Effector memory CD4-positive, alpha-beta T cell (primary cell): ENCODE results near the gene KRT80.

ENCODE experiments used
- DNase-seq, 3 donors: peaks; one replicate each; pipeline ENCODE4 v3.0.0-alpha.2; 2020
- H3K27ac ChIP-seq: 2 replicates; pipeline ENCODE4 v1.7.0; 2013; ENCODE audit warnings: mild to moderate bottlenecking, low read length, moderate library complexity; ENCODE audit not compliant: insufficient read depth, poor library complexity, severe bottlenecking
- H3K27me3 ChIP-seq: replicated peaks from 2 replicates; pipeline ENCODE4 v1.7.0; 2013; ENCODE audit warnings: mild to moderate bottlenecking, low read length; ENCODE audit not compliant: insufficient read depth, control insufficient read depth, poor library complexity, severe bottlenecking
- H3K36me3 ChIP-seq: 2 replicates; pipeline ENCODE4 v1.7.0; 2013; ENCODE audit warnings: mild to moderate bottlenecking, low read length, moderate library complexity; ENCODE audit not compliant: control insufficient read depth, insufficient read depth
- H3K4me1 ChIP-seq: 2 replicates; pipeline ENCODE4 v1.7.0; 2013; ENCODE audit warnings: low read length, mild to moderate bottlenecking; ENCODE audit not compliant: control insufficient read depth, insufficient read depth, poor library complexity, severe bottlenecking
- H3K4me3 ChIP-seq: 2 replicates; pipeline ENCODE4 v1.7.0; 2013; ENCODE audit warnings: low read length, low read depth, mild to moderate bottlenecking; ENCODE audit not compliant: insufficient read depth, poor library complexity, severe bottlenecking
- H3K9me3 ChIP-seq: 2 replicates; pipeline ENCODE4 v1.7.0; 2013; ENCODE audit warnings: mild to moderate bottlenecking, low read length, moderate library complexity; ENCODE audit not compliant: control insufficient read depth

The KRT80 gene

DNA sequence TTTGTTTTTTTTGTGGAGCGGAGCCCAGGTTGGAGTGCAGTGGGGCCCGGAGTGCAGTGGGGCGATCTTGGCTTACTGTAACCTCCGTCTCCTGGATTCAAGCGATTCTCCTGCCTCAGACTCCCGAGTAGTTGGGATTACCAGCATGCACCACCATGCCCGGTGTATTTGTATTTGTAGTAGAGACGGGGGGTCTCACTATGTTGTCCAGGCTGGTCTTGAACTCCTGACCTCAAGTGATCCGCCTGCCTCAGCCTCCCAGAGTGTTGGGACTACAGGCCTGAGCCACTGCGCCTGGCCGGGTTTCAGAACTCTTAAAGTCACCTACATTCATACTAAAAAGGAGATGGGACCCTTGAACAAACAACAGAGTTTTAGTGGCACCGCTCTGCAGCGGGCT is 52.7 kb downstream of the KRT80 start:
- Histone ChIP-seq H3K9me3 (no peaks in the 10 kb centered on the region), H3K36me3 (no peaks in the 10 kb centered on the region), H3K4me3 (no peak overlapping the region), H3K27me3 (no peaks in the 10 kb centered on the region), H3K4me1 (no peaks in the 10 kb centered on the region), H3K27ac (no peak overlapping the region)
- DNase-seq: no peak

DNA sequence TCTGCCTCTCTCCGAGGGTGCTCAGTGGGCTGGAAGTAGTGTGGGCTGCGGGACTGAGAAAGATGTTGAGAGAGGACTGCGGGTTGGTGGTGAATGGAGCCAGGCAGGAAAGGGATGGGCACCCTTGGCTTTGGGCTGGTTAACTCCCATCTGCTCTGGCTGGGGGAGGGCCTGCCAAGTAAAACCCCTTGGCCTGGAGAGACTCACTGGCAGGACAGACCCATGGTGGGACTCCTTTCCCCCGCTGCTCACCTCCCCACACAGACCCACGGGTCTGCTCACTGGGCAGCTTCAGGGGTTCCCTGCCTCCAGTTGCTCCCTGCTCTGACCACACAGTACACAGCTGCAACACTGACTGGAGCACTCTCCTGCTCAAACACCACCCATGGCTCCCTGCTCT is 54.1 kb downstream of the KRT80 start:
- Histone ChIP-seq H3K27me3 (no peaks in the 10 kb centered on the region), H3K27ac (no peak overlapping the region), H3K4me1 (no peaks in the 10 kb centered on the region), H3K9me3 (no peaks in the 10 kb centered on the region), H3K4me3 (no peak overlapping the region), H3K36me3 (no peaks in the 10 kb centered on the region)
- DNase-seq: no peak

DNA sequence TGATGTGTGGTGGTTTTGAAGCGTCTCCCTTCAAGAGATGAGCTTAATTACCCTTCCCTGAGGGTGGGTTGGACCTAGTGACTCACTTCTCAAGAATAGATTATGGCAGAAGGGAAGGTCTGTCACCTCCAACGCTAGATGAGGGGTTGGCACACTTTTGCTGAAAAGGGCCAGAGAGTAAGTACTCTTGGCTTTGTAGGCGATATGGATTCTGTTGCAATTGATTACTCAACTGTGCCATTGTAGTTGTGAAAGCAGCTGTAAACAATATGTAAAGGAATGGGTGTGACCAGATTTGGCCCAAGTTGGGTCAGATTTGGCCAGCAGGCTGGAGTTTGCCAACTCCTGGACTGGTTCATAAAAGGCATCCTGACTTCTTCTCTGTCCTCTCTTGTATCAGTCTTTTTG is 59.1 kb downstream of the KRT80 start:
- Histone ChIP-seq H3K4me1 (no peaks in the 10 kb centered on the region), H3K9me3 (no peaks in the 10 kb centered on the region), H3K27ac (no peak overlapping the region), H3K36me3 (no peaks in the 10 kb centered on the region), H3K27me3 (no peaks in the 10 kb centered on the region), H3K4me3 (no peak overlapping the region)
- no peak for DNase-seq

DNA sequence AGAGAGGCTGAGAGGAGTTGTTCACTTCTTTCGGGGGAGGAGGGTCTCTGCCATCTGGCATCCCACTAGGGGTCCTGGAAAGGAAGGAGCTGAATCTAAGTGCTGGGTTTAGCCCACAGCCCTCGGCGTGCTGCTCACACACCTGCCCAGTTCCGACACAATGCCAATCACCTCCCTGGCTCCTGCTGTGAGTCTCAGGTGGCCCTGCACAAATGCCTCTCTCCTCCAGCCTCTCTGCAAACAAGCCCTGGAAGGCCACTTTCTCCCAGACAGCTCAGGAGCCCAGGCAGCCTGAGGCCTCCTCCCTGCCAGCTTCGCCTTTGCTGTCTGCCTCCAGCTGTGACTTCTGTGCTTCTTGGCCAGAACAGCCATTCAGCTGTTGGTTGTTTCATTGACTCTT is 61.1 kb downstream of the KRT80 start:
- Histone ChIP-seq H3K27ac (no peak overlapping the region), H3K27me3 (peaks cover 4% of the 10 kb centered on the region), H3K4me1 (no peaks in the 10 kb centered on the region), H3K4me3 (no peak overlapping the region), H3K9me3 (no peaks in the 10 kb centered on the region), H3K36me3 (no peaks in the 10 kb centered on the region)
- no peak for DNase-seq

DNA sequence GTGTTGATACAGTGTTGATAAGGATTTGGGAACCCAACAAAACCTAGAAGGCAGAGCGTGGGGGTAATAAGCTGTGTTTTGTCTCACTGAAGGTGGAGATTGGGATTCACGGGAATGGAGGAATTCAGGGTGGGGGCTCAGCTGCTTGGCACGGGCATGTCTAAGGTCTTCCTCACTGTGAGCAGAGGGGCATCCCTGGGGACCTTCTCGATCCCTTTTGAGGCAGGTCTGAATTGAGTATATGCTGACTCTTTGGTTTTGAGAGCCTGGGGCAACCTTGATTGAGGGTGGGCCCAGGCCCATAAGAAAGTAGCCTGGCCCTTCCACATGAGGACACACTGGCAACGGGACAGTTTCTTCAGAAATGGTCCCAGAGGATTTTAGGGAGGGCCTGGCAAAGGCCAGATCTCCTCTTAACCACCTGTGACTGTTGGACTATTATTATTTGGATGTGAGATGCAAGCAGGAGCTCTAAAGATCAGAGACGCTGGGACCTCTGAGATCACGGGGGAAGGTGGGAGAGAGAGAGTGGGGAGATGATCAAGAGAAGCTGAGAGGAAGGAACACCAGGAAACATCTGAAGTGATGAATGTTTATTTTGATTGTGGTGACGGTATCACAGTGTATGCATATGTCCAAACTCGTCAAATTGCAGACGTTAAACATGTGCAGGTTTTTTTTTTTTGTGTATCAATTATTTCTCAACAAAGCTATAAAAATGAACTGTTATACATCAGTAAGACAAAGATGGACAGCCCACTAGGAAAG is 63.9 kb downstream of the KRT80 start:
- Histone ChIP-seq H3K9me3 (no peaks in the 10 kb centered on the region), H3K36me3 (no peaks in the 10 kb centered on the region), H3K4me3 (no peak overlapping the region), H3K27ac (no peak overlapping the region), H3K4me1 (no peaks in the 10 kb centered on the region), H3K27me3 (peaks cover 4% of the 10 kb centered on the region)
- no peak for DNase-seq

DNA sequence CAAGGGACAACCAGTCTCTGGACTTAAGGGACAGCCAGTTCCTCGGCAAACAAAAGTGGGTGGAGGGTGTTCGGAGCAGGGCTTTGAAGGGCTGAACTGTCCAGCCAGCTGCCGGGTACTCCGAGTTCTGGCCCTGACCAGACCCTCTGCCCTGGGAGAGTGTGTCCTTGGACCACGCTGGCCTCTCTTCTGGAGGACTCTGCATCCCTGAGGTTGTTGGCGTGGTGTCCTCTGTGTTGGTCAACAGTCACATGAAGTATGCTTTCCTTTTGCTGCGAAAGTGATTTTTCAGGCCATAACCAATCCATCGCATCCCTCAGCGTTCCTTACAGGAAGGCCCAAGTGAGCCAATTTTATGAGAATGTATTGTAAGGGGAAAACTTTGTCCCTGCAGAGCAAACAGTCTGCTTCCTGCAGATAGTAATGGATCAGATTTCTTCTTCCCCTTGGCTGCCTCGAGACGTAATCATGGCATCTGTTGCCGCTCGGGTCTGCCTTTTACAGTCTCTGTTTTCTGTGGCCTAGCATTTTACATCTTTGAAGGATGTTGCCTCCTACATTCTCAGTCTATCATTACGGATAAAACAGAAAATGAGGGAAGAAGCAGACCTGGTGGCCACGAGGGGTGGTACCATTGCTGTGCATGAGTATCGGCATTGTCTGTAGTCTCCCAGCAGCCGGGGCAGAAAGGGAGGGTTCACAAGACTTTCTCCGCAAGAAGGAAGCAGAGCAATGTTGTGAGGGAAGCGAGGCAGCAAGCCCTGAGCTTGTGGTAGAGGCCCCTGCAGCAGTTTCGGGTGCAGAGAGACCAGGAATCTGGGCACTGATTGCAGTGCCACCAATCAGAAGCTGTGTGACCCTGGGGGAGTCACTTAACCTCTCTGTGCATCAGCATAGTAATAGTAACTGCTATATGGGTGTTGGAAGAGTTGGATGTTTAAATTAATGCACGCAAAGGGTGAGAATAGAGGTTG is 64.9 kb downstream of the KRT80 start:
- Histone ChIP-seq H3K4me1 (no peaks in the 10 kb centered on the region), H3K27me3 (peaks cover 9% of the 10 kb centered on the region), H3K9me3 (no peaks in the 10 kb centered on the region), H3K27ac (no peak overlapping the region), H3K4me3 (no peak overlapping the region), H3K36me3 (no peaks in the 10 kb centered on the region)
- DNase-seq: no peak

DNA sequence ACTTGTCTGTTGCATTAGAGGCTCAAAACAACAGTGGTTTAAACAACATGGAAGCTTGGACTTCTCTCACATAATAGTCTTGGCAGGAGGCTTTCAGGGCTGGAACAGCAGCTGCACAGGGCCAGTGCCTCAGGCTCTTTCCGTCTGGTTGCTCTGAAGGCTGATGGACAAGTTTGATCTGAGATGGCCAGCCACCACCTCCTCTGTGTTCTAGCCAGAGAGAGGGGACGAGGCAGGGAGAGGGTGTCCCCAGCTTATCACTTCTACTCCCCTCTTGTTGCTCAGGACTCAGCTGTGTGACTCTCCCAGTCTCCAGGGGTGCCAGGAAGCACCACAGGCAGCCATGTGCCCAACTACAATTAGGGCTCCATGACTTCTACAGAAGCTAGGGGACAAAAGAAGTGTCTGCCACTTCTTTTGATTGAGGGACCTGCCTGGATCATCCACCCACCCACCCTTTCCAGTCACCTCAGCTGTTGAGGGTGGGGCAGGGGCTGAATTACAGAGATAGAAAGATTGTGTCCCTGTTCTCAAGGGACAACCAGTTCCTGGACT is 65.7 kb downstream of the KRT80 start:
- Histone ChIP-seq H3K9me3 (no peaks in the 10 kb centered on the region), H3K27ac (no peak overlapping the region), H3K27me3 (peaks cover 9% of the 10 kb centered on the region), H3K4me3 (no peak overlapping the region), H3K36me3 (no peaks in the 10 kb centered on the region), H3K4me1 (no peaks in the 10 kb centered on the region)
- DNase-seq: no peak

DNA sequence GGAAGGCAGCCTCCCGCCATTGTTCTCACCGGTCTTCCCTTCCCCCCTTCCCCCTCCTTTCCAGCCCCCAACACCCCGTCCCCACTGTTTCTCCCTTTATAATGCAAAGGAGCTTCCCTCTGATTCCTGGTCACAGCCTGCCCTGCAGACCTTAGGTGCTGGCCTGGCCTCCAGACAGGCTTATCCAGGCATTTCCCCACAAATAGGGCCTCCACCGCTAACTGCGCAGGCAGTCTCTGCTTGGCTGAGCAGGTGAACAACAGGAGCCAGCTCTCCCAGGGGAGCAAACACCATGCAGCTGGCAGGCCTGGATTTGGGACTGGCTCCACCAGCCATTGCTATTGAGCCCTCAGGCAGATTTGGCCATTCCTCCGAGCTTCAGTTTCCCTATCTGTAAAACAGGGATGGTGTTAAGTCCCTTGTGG is 66.3 kb downstream of the KRT80 start:
- no peak for DNase-seq
- Histone ChIP-seq H3K36me3 (no peaks in the 10 kb centered on the region), H3K9me3 (no peaks in the 10 kb centered on the region), H3K27me3 (peaks cover 9% of the 10 kb centered on the region), H3K4me3 (no peak overlapping the region), H3K4me1 (no peaks in the 10 kb centered on the region), H3K27ac (no peak overlapping the region)

DNA sequence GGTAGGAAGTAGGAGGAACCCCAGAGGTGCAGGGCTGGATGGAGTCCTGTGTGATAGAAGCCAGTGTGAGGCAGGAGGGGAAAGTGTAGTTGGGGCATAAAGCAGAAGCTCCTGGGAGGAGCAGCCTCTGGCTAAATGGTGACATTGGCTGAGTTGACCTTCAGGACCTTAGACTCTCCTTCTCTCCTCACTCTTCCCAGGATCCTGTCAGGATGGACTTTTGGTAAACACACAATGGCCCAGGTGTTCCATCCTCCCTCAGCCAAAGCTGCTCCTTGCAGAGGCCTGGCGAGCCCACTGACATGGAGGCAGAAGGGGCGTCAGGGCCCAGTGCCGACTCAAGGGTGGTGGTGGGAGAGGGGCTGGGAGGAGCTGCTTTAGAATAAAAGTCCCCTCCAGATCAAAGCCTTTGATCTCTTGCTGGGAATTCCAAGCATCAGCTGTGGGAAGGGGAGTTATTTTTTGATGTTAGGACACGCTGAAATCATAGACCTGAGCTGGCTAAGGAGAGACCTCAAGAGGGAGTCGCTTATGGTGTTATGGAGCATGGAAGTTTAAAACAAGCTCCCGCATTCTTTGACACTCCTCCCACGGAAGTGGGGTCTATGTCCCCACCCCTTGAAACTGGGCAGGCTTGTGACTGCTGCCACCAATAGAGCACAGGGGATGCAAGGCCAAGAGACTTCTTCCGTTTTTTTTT is 68.2 kb downstream of the KRT80 start:
- Histone ChIP-seq H3K4me1 (no peaks in the 10 kb centered on the region), H3K9me3 (no peaks in the 10 kb centered on the region), H3K27ac (no peak overlapping the region), H3K27me3 (peaks cover 9% of the 10 kb centered on the region), H3K36me3 (no peaks in the 10 kb centered on the region), H3K4me3 (no peak overlapping the region)
- no peak for DNase-seq
